CD4-positive, alpha-beta T cell treated with Interleukin-6 for 4 hours (primary cell): ENCODE results near the gene CLIC3.
"Not testable (repeated sequence)": the region's sequence is repeated elsewhere in the genome, so short reads cannot be mapped to it uniquely, and the experiment has no call there.

Experiments
- DNase-seq: peaks from one replicate; pipeline ENCODE4 v3.0.0-alpha.2; 2020; ENCODE audit warnings: mixed read lengths

CLIC3 gene

GRCh38 chr9:137016436-137016835, 20.1 kb upstream of the CLIC3 start:
- DNase-seq: no peak

- DNase-seq: no peak
Observed at GRCh38 chr9:137015976-137016375, 19.6 kb upstream of the CLIC3 start.

GRCh38 chr9:137015540-137015930, 19.2 kb upstream of the CLIC3 start:
- no peak for DNase-seq

- no peak for DNase-seq
Observed at GRCh38 chr9:137014776-137015539, 18.6 kb upstream of the CLIC3 start.

- DNase-seq: no peak
Observed at GRCh38 chr9:137014166-137014565, 17.8 kb upstream of the CLIC3 start.

- no peak for DNase-seq
Observed at GRCh38 chr9:137013571-137013940, 17.2 kb upstream of the CLIC3 start.

GRCh38 chr9:137012694-137013570, 16.6 kb upstream of the CLIC3 start:
- DNase-seq: no peak

GRCh38 chr9:137011907-137012675, 15.7 kb upstream of the CLIC3 start:
- DNase-seq: no peak

GRCh38 chr9:137011156-137011555, 14.8 kb upstream of the CLIC3 start:
- no peak for DNase-seq

GRCh38 chr9:137009938-137010732, 13.8 kb upstream of the CLIC3 start:
- DNase-seq: no peak

- no peak for DNase-seq
Observed at GRCh38 chr9:137009217-137009616, 12.8 kb upstream of the CLIC3 start.

GRCh38 chr9:137008312-137008711, 11.9 kb upstream of the CLIC3 start:
- DNase-seq: no peak

- DNase-seq: no peak
Observed at GRCh38 chr9:137007816-137008270, 11.5 kb upstream of the CLIC3 start.

GRCh38 chr9:137007108-137007815, 10.9 kb upstream of the CLIC3 start:
- no peak for DNase-seq

GRCh38 chr9:137006116-137007003, 10.0 kb upstream of the CLIC3 start:
- no peak for DNase-seq

- not testable (repeated sequence) for DNase-seq
Observed at GRCh38 chr9:137004285-137004684, 7.9 kb upstream of the CLIC3 start.

GRCh38 chr9:137002646-137003041, 6.3 kb upstream of the CLIC3 start:
- no peak for DNase-seq

GRCh38 chr9:137001857-137002645, 5.7 kb upstream of the CLIC3 start:
- no peak for DNase-seq

- no peak for DNase-seq
Observed at GRCh38 chr9:137000177-137000930, 4.0 kb upstream of the CLIC3 start.
